Neuronal stem cell (in vitro differentiated cells): ENCODE measurements around the gene ALDH2. TPM values are rescaled to one million over a fixed set of nuclear protein-coding genes. Genes with fewer than 3 reads are reported as not detected.
"Not testable (repeated sequence)": the region's sequence is repeated elsewhere in the genome, so short reads cannot be mapped to it uniquely, and the experiment has no call there.

Experiments used
- DNase-seq: peaks from one replicate; pipeline ENCODE4 v3.0.0-alpha.2; 2013; ENCODE audit warnings: low spot score
- H2AFZ ChIP-seq: one replicate; pipeline ENCODE4 v1.6.1; 2013; ENCODE audit warnings: mild to moderate bottlenecking, low read length, inconsistent platforms
- H2AK5ac ChIP-seq: 2 replicates; pipeline ENCODE4 v1.6.1; 2013; ENCODE audit warnings: low read depth, mild to moderate bottlenecking, inconsistent platforms, low read length, moderate library complexity, mixed read lengths
- H2BK120ac ChIP-seq: 2 replicates; pipeline ENCODE4 v1.6.1; 2013; ENCODE audit warnings: low read depth, mild to moderate bottlenecking, inconsistent platforms, low read length, moderate library complexity, mixed read lengths
- H2BK12ac ChIP-seq: one replicate; pipeline ENCODE4 v1.6.1; 2013; ENCODE audit warnings: low read length, inconsistent platforms
- H2BK15ac ChIP-seq: 2 replicates; pipeline ENCODE4 v1.6.1; 2013; ENCODE audit warnings: mild to moderate bottlenecking, low read length, inconsistent platforms, mixed read lengths
- H2BK5ac ChIP-seq: one replicate; pipeline ENCODE4 v1.6.1; 2013; ENCODE audit warnings: inconsistent platforms, mild to moderate bottlenecking, low read length, moderate library complexity
- H3K14ac ChIP-seq: one replicate; pipeline ENCODE4 v1.6.1; 2013; ENCODE audit warnings: low read length, inconsistent platforms
- H3K18ac ChIP-seq: 2 replicates; pipeline ENCODE4 v1.6.1; 2013; ENCODE audit warnings: low read length, inconsistent platforms
- H3K23ac ChIP-seq: 2 replicates; pipeline ENCODE4 v1.6.1; 2013; ENCODE audit warnings: low read depth, mild to moderate bottlenecking, mixed read lengths, low read length, inconsistent platforms; ENCODE audit not compliant: poor library complexity
- H3K27ac ChIP-seq: replicated peaks from 3 replicates; pipeline ENCODE4 v1.5.1; 2013; ENCODE audit warnings: low read length, inconsistent platforms
- H3K27me3 ChIP-seq, 3 experiments: 2 replicates each; pipeline ENCODE4 v1.6.1; 2013; ENCODE audit warnings: low read length in 3 of 3, mild to moderate bottlenecking in 2 of 3, inconsistent platforms in 1 of 3, low read depth in 1 of 3, mixed read lengths in 1 of 3, moderate library complexity in 1 of 3; ENCODE audit not compliant: control insufficient read depth in 3 of 3, insufficient read depth in 3 of 3
- H3K36me3 ChIP-seq, 2 donors: replicated peaks in 1 of 2; 2 replicates each; pipeline ENCODE4 v1.6.1; 2013; ENCODE audit warnings: low read length in 2 of 2; ENCODE audit not compliant: control insufficient read depth in 2 of 2, insufficient read depth in 2 of 2
- H3K4ac ChIP-seq: 2 replicates; pipeline ENCODE4 v1.6.1; 2013; ENCODE audit warnings: inconsistent platforms, mild to moderate bottlenecking, low read length, moderate library complexity
- H3K4me1 ChIP-seq, 2 donors: 1 replicate in 1 of 2; 2 replicates in 1 of 2; pipeline ENCODE4 v1.6.1; 2013; ENCODE audit warnings: low read length in 2 of 2, low read depth in 1 of 2; ENCODE audit not compliant: control insufficient read depth in 2 of 2, insufficient read depth in 1 of 2
- H3K4me2 ChIP-seq: one replicate; pipeline ENCODE4 v1.6.1; 2013; ENCODE audit warnings: mild to moderate bottlenecking, low read length, inconsistent platforms; ENCODE audit not compliant: insufficient read depth, poor library complexity, severe bottlenecking
- H3K4me3 ChIP-seq, 2 donors: 2 replicates each; pipeline ENCODE4 v1.5.1; 2013; ENCODE audit warnings: low read length in 2 of 2, mild to moderate bottlenecking in 2 of 2, inconsistent platforms in 1 of 2, moderate library complexity in 1 of 2
- H3K79me1 ChIP-seq: one replicate; pipeline ENCODE4 v1.6.1; 2013; ENCODE audit warnings: low read depth, mild to moderate bottlenecking, inconsistent platforms, low read length, moderate library complexity
- H3K9ac ChIP-seq: one replicate; pipeline ENCODE4 v1.6.1; 2013; ENCODE audit warnings: mild to moderate bottlenecking, low read depth, low read length, inconsistent platforms; ENCODE audit not compliant: poor library complexity
- H3K9me3 ChIP-seq, 2 donors: replicated peaks in 1 of 2; 2 replicates each; pipeline versions ENCODE3 to v1.6.1; 2013; ENCODE audit warnings: low read length in 2 of 2, mild to moderate bottlenecking in 2 of 2, inconsistent platforms in 1 of 2, low read depth in 1 of 2, mixed read lengths in 1 of 2, moderate library complexity in 1 of 2; ENCODE audit not compliant: control insufficient read depth in 2 of 2, insufficient read depth in 1 of 2
- H4K8ac ChIP-seq: one replicate; pipeline ENCODE4 v1.6.1; 2013; ENCODE audit warnings: low read depth, mild to moderate bottlenecking, inconsistent platforms, low read length, moderate library complexity
- H4K91ac ChIP-seq: one replicate; pipeline ENCODE4 v1.6.1; 2013; ENCODE audit warnings: low read length, low read depth, mild to moderate bottlenecking, inconsistent platforms; ENCODE audit not compliant: poor library complexity
- WGBS, 2 donors: extraction: QIAGEN DNeasy Blood & Tissue Kit; methylation state at CpG; one replicate each; pipeline ENCODE4 v1.1.7; 2013; ENCODE audit warnings: missing lambda C conversion rate in 2 of 2, mixed read lengths in 1 of 2; ENCODE audit not compliant: insufficient read length in 2 of 2, insufficient replicate concordance in 1 of 2; ENCODE audit errors: extremely low coverage in 2 of 2; 5-methylcytosine and 5-hydroxymethylcytosine counted together
- polyA plus RNA-seq, 2 experiments: library from polyadenylated mRNA; stranded (reverse); fragments of 200-250 nt; gene quantifications; one replicate each; pipeline ENCODE4 v1.2.3, GENCODE V29; 2013

Gene ALDH2
- 29.8 TPM for polyA plus RNA-seq (2013, experiment 1 of 2)
- 30.2 TPM for polyA plus RNA-seq (2013, experiment 2 of 2)

- peak; percentile 83 for DNase-seq
- peak within 1 kb of the TSS; percentile 69 for H2BK15ac ChIP-seq
- H3K14ac ChIP-seq = peak within 1 kb of the TSS; percentile 41
- peaks cover 2% of the 10 kb centered on the region for H3K79me1 ChIP-seq
- H3K4ac ChIP-seq = no peak within 1 kb of the TSS
- peak within 1 kb of the TSS; percentile 97 for H2AFZ ChIP-seq
- H2AK5ac ChIP-seq = peak within 1 kb of the TSS; percentile 60
- peak within 1 kb of the TSS; percentile 88 for H3K4me2 ChIP-seq
- no CpG with 5 or more reads among the region's 73 CpGs for WGBS, 2 donors
- H4K8ac ChIP-seq = no peak within 1 kb of the TSS
- H3K23ac ChIP-seq = peak within 1 kb of the TSS; percentile 86
- H3K18ac ChIP-seq = peak within 1 kb of the TSS; percentile 99
- peak within 1 kb of the TSS; percentile 73 for H2BK120ac ChIP-seq
- no peak within 1 kb of the TSS for H4K91ac ChIP-seq
- peaks cover 11 to 18% of the 10 kb centered on the region in 2 donors for H3K4me1 ChIP-seq
- H3K27ac ChIP-seq = peak within 1 kb of the TSS; percentile 40
- H3K27me3 ChIP-seq = peaks cover 0 to 52% (median 2%) of the 10 kb centered on the region in 3 experiments
- peak within 1 kb of the TSS; percentile 23 for H2BK12ac ChIP-seq
- peak within 1 kb of the TSS; percentile 58 for H2BK5ac ChIP-seq
- peak within 1 kb of the TSS; percentile 58 to 85 for H3K4me3 ChIP-seq
- H3K9me3 ChIP-seq = peaks cover 0 to 6% of the 10 kb centered on the region in 2 donors
- peaks cover 0 to 4% of the 10 kb centered on the region in 2 donors for H3K36me3 ChIP-seq
- H3K9ac ChIP-seq = peak within 1 kb of the TSS; percentile 82
These were observed at the start of gene ALDH2 for GRCh38 chr12:111766608-111767361. Gene ALDH2 (plus strand): TSS chr12:111766933. CDS start chr12:111766983, 50 bp downstream.

GRCh38 chr12:111719316-111719715 lies 47.4 kb upstream of the ALDH2 start:
- not testable (repeated sequence) for H3K9ac ChIP-seq, DNase-seq, H2AK5ac ChIP-seq, H2AFZ ChIP-seq, H3K27ac ChIP-seq, H3K9me3 ChIP-seq, H3K79me1 ChIP-seq, H2BK12ac ChIP-seq, H4K8ac ChIP-seq, H3K4me2 ChIP-seq, H3K18ac ChIP-seq, H3K4ac ChIP-seq, H2BK5ac ChIP-seq, H2BK15ac ChIP-seq, H3K27me3 ChIP-seq, H4K91ac ChIP-seq, H2BK120ac ChIP-seq, H3K14ac ChIP-seq, H3K4me3 ChIP-seq, H3K23ac ChIP-seq
- no CpG with 5 or more reads among the region's 10 CpGs for WGBS, 2 donors
- Histone ChIP-seq H3K36me3 (peaks cover 6 to 59% of the 10 kb centered on the region in 2 donors), H3K4me1 (peaks cover 0 to 12% of the 10 kb centered on the region in 2 donors)

GRCh38 chr12:111720457-111720856 lies 46.3 kb upstream of the ALDH2 start:
- Histone ChIP-seq H2BK15ac (no peak overlapping the region), H3K79me1 (no peaks in the 10 kb centered on the region), H3K27ac (no peak overlapping the region), H2BK12ac (no peak overlapping the region), H2BK120ac (no peak overlapping the region), H3K36me3 (peaks cover 6 to 67% of the 10 kb centered on the region in 2 donors), H2BK5ac (no peak overlapping the region), H4K91ac (no peak overlapping the region), H2AK5ac (no peak overlapping the region), H3K18ac (no peak overlapping the region), H3K27me3 (no peaks in the 10 kb centered on the region), H3K4me3 (no peak overlapping the region), H3K14ac (no peak overlapping the region), H3K23ac (no peak overlapping the region), H3K9ac (no peak overlapping the region), H3K4me2 (no peak overlapping the region), H3K9me3 (peaks cover 0 to 12% of the 10 kb centered on the region in 2 donors), H4K8ac (no peak overlapping the region), H2AFZ (no peak overlapping the region), H3K4me1 (peaks cover 0 to 4% of the 10 kb centered on the region in 2 donors), H3K4ac (no peak overlapping the region)
- no peak for DNase-seq
- WGBS, 2 donors = no CpG with 5 or more reads among the region's 6 CpGs

- not testable (repeated sequence) for DNase-seq, H4K8ac ChIP-seq, H3K9ac ChIP-seq, H4K91ac ChIP-seq, H3K18ac ChIP-seq, H3K79me1 ChIP-seq, H3K4me2 ChIP-seq, H2BK120ac ChIP-seq, H3K27ac ChIP-seq, H2AFZ ChIP-seq, H2BK12ac ChIP-seq, H2BK5ac ChIP-seq, H3K4ac ChIP-seq, H3K4me3 ChIP-seq, H2AK5ac ChIP-seq, H3K23ac ChIP-seq, H3K27me3 ChIP-seq, H2BK15ac ChIP-seq, H3K14ac ChIP-seq, H3K4me1 ChIP-seq
- no CpG with 5 or more reads among the region's 46 CpGs for WGBS, 2 donors
- peaks cover 2 to 12% of the 10 kb centered on the region in 2 donors for H3K9me3 ChIP-seq
- H3K36me3 ChIP-seq = peaks cover 7 to 64% of the 10 kb centered on the region in 2 donors
These were observed 42.9 kb upstream of the ALDH2 start for GRCh38 chr12:111723646-111724360.
